ENCODE measurements around the gene TDRD3.

TDRD3 gene

GRCh38 chr13:60463787-60464186, 66.8 kb downstream of the TDRD3 start:
- DNase-seq = no peak

GRCh38 chr13:60467098-60467497, 70.1 kb downstream of the TDRD3 start:
- no peak for DNase-seq

GRCh38 chr13:60479273-60479672, 82.3 kb downstream of the TDRD3 start:
- no peak for DNase-seq

GRCh38 chr13:60482012-60482411, 85.0 kb downstream of the TDRD3 start:
- DNase-seq = no peak

GRCh38 chr13:60484865-60485264, 87.8 kb downstream of the TDRD3 start:
- DNase-seq = no peak

GRCh38 chr13:60491531-60491930, 94.5 kb downstream of the TDRD3 start:
- no peak for DNase-seq

GRCh38 chr13:60492187-60492586, 95.2 kb downstream of the TDRD3 start:
- DNase-seq = no peak

- DNase-seq = no peak
Measured at GRCh38 chr13:60494296-60494695, 97.3 kb downstream of the TDRD3 start.

- no peak for DNase-seq
Measured at GRCh38 chr13:60501236-60501635, 104.2 kb downstream of the TDRD3 start.

GRCh38 chr13:60509601-60510386, 112.8 kb downstream of the TDRD3 start:
- no peak for DNase-seq

GRCh38 chr13:60511637-60512036, 114.6 kb downstream of the TDRD3 start:
- no peak for DNase-seq

- no peak for DNase-seq
Measured at GRCh38 chr13:60514891-60515290, 117.9 kb downstream of the TDRD3 start.

- no peak for DNase-seq
Measured at GRCh38 chr13:60519496-60519895, 122.5 kb downstream of the TDRD3 start.

GRCh38 chr13:60520902-60521569, 124.0 kb downstream of the TDRD3 start:
- DNase-seq = no peak

- no peak for DNase-seq
Measured at GRCh38 chr13:60538566-60538965, 141.5 kb downstream of the TDRD3 start.

GRCh38 chr13:60540276-60540675, 143.3 kb downstream of the TDRD3 start:
- DNase-seq = no peak

GRCh38 chr13:60562096-60562780, 165.2 kb downstream of the TDRD3 start:
- DNase-seq = no peak

- DNase-seq = no peak
Measured at GRCh38 chr13:60571571-60571970, 174.6 kb downstream of the TDRD3 start.

GRCh38 chr13:60572003-60572798, 175.2 kb downstream of the TDRD3 start:
- DNase-seq = no peak

- no peak for DNase-seq
Measured at GRCh38 chr13:60572855-60573254, 175.8 kb downstream of the TDRD3 start.

GRCh38 chr13:60574735-60575134, 177.7 kb downstream of the TDRD3 start:
- DNase-seq = no peak

- no peak for DNase-seq
Measured at GRCh38 chr13:60575142-60575541, 178.1 kb downstream of the TDRD3 start.

GRCh38 chr13:60577761-60578160, 180.7 kb downstream of the TDRD3 start:
- DNase-seq = no peak

Data from NCI-H1092 (cell line).